Nephron progenitor cell (in vitro differentiated cells): ENCODE measurements around the gene PRTN3.
"Not testable (repeated sequence)": the region's sequence is repeated elsewhere in the genome, so short reads cannot be mapped to it uniquely, and the experiment has no call there.

Experiments used
- DNase-seq: peaks from one replicate; pipeline ENCODE4 v3.0.0; 2021
- H3K27ac Mint-ChIP-seq: 2 replicates; pipeline ENCODE4 v1.8.0; 2021; ENCODE audit warnings: mild to moderate bottlenecking, moderate library complexity, mixed read lengths
- H3K27me3 Mint-ChIP-seq: 2 replicates; pipeline ENCODE4 v1.8.0; 2021; ENCODE audit warnings: mild to moderate bottlenecking, low read depth, mixed read lengths; ENCODE audit not compliant: poor library complexity
- H3K36me3 Mint-ChIP-seq: 2 replicates; pipeline ENCODE4 v1.8.0; 2021; ENCODE audit warnings: low read depth, mixed read lengths
- H3K4me1 Mint-ChIP-seq: 2 replicates; pipeline ENCODE4 v1.8.0; 2021; ENCODE audit warnings: mixed read lengths
- H3K4me3 Mint-ChIP-seq: 2 replicates; pipeline ENCODE4 v1.8.0; 2021; ENCODE audit warnings: mild to moderate bottlenecking, moderate library complexity, mixed read lengths
- H3K9me3 Mint-ChIP-seq: 2 replicates; pipeline ENCODE4 v1.8.0; 2021; ENCODE audit warnings: mild to moderate bottlenecking, moderate library complexity, mixed read lengths
- CTCF ChIP-seq: fragments of 200-600 bp; sonication (generic); IDR thresholded peaks from 2 replicates; pipeline ENCODE4 v1.5.0; 2021; ENCODE audit warnings: antibody characterized with exemption

The PRTN3 gene

GRCh38 chr19:848386-848921 lies 7.7 kb downstream of the PRTN3 start:
- no peaks in the 10 kb centered on the region for H3K9me3 Mint-ChIP-seq
- no peak overlapping the region for H3K27ac Mint-ChIP-seq
- H3K4me3 Mint-ChIP-seq: no peak overlapping the region
- DNase-seq: no peak
- TF ChIP-seq CTCF: no peak
- H3K27me3 Mint-ChIP-seq: peaks cover 32% of the 10 kb centered on the region
- peaks cover 27% of the 10 kb centered on the region for H3K4me1 Mint-ChIP-seq
- no peaks in the 10 kb centered on the region for H3K36me3 Mint-ChIP-seq

GRCh38 chr19:849195-849594 lies 8.4 kb downstream of the PRTN3 start:
- peaks cover 30% of the 10 kb centered on the region for H3K27me3 Mint-ChIP-seq
- not testable (repeated sequence) for H3K4me3 Mint-ChIP-seq, H3K36me3 Mint-ChIP-seq, DNase-seq, H3K27ac Mint-ChIP-seq, H3K9me3 Mint-ChIP-seq
- H3K4me1 Mint-ChIP-seq: peaks cover 27% of the 10 kb centered on the region

GRCh38 chr19:850221-850978 lies 9.6 kb downstream of the PRTN3 start:
- Mint-ChIP-seq H3K4me3 (no peak overlapping the region), H3K4me1 (peaks cover 23% of the 10 kb centered on the region), H3K9me3 (no peaks in the 10 kb centered on the region), H3K27me3 (peaks cover 24% of the 10 kb centered on the region), H3K27ac (no peak overlapping the region), H3K36me3 (no peaks in the 10 kb centered on the region)
- no peak for DNase-seq
- TF ChIP-seq CTCF: no peak

GRCh38 chr19:850979-851335 lies 10.2 kb downstream of the PRTN3 start:
- TF ChIP-seq CTCF: no peak
- no peak for DNase-seq
- no peak overlapping the region for H3K27ac Mint-ChIP-seq
- H3K27me3 Mint-ChIP-seq: peaks cover 20% of the 10 kb centered on the region
- H3K4me3 Mint-ChIP-seq: no peak overlapping the region
- H3K4me1 Mint-ChIP-seq: peaks cover 18% of the 10 kb centered on the region
- H3K9me3 Mint-ChIP-seq: no peaks in the 10 kb centered on the region
- no peaks in the 10 kb centered on the region for H3K36me3 Mint-ChIP-seq

- H3K36me3 Mint-ChIP-seq: no peaks in the 10 kb centered on the region
- TF ChIP-seq CTCF: no peak
- H3K27ac Mint-ChIP-seq: no peak within 1 kb of the TSS
- no peak for DNase-seq
- H3K4me3 Mint-ChIP-seq: no peak within 1 kb of the TSS
- peaks cover 11% of the 10 kb centered on the region for H3K4me1 Mint-ChIP-seq
- no peaks in the 10 kb centered on the region for H3K9me3 Mint-ChIP-seq
- peaks cover 23% of the 10 kb centered on the region for H3K27me3 Mint-ChIP-seq
These were observed 11.6 kb downstream of the PRTN3 start, which contains the start of gene ELANE for GRCh38 chr19:852136-853013. TSS of gene ELANE (plus strand) at chr19:852303. CDS start at chr19:852329, 26 bp downstream.

- H3K4me3 Mint-ChIP-seq: no peak overlapping the region
- H3K9me3 Mint-ChIP-seq: no peaks in the 10 kb centered on the region
- no peak overlapping the region for H3K27ac Mint-ChIP-seq
- peaks cover 4% of the 10 kb centered on the region for H3K4me1 Mint-ChIP-seq
- TF ChIP-seq CTCF: no peak
- peaks cover 23% of the 10 kb centered on the region for H3K27me3 Mint-ChIP-seq
- no peak for DNase-seq
- no peaks in the 10 kb centered on the region for H3K36me3 Mint-ChIP-seq
These were observed 12.3 kb downstream of the PRTN3 start for GRCh38 chr19:853014-853585.

- H3K4me3 Mint-ChIP-seq, H3K27ac Mint-ChIP-seq, DNase-seq, H3K4me1 Mint-ChIP-seq, H3K36me3 Mint-ChIP-seq, H3K9me3 Mint-ChIP-seq: not testable (repeated sequence)
- H3K27me3 Mint-ChIP-seq: peaks cover 26% of the 10 kb centered on the region
These were observed 12.9 kb downstream of the PRTN3 start for GRCh38 chr19:853614-854220.
